IMR-90 (cell line): ENCODE data around the gene FAM216B. TPM values are rescaled to one million over a fixed set of nuclear protein-coding genes. Genes with fewer than 3 reads are reported as not detected.

Source experiments
- ATAC-seq: fragments of 200-7000 bp; cut with Tn5 transposase; 2 replicates; pipeline ENCODE4 v1.9.1; 2020; ENCODE audit warnings: low read depth, mild to moderate bottlenecking, moderate library complexity
- BruUV-seq: library from RNA; stranded (reverse); fragments of 400-500 nt; replicated peaks from 2 replicates; lab custom pipeline; 2021; lab: Mats Ljungman, UMichigan
- CTCF ChIA-PET: fragments of 300-600 bp; formaldehyde crosslinking; extraction: SDS; loops from one replicate; lab custom pipeline; 2021; ENCODE audit warnings: antibody characterized with exemption; lab: Yijun Ruan, JAX
- POLR2A ChIA-PET: fragments of 300-600 bp; sonication (Branson Sonifier 250); formaldehyde crosslinking; loops from one replicate; lab custom pipeline; 2022; ENCODE audit warnings: antibody characterized with exemption; ENCODE audit not compliant: unreplicated experiment; lab: Charles Lee
- DNase-seq: peaks from one replicate; pipeline ENCODE4 v3.0.0; 2013
- H2AFZ ChIP-seq: replicated peaks from 2 replicates; pipeline ENCODE3; 2013; ENCODE audit warnings: low read length, mild to moderate bottlenecking; ENCODE audit not compliant: poor library complexity
- H2AK5ac ChIP-seq: 2 replicates; pipeline ENCODE4 v1.6.1; 2013; ENCODE audit warnings: low read depth, low read length, inconsistent platforms
- H2AK9ac ChIP-seq: replicated peaks from 2 replicates; pipeline ENCODE3; 2013; ENCODE audit warnings: mild to moderate bottlenecking, low read depth, low read length, moderate library complexity; ENCODE audit not compliant: poor library complexity
- H2BK120ac ChIP-seq: 2 replicates; pipeline ENCODE4 v1.6.1; 2013; ENCODE audit warnings: low read depth, low read length, inconsistent platforms
- H2BK15ac ChIP-seq: 3 replicates; pipeline ENCODE4 v1.6.1; 2013; ENCODE audit warnings: low read depth, low read length, inconsistent platforms
- H2BK20ac ChIP-seq: 2 replicates; pipeline ENCODE4 v1.6.1; 2013; ENCODE audit warnings: low read depth, mild to moderate bottlenecking, inconsistent platforms, low read length, moderate library complexity
- H2BK5ac ChIP-seq: 2 replicates; pipeline ENCODE4 v1.6.1; 2013; ENCODE audit warnings: mild to moderate bottlenecking, low read depth, low read length, inconsistent platforms; ENCODE audit not compliant: poor library complexity, severe bottlenecking
- H3K14ac ChIP-seq: replicated peaks from 2 replicates; pipeline ENCODE4 v1.6.1; 2013; ENCODE audit warnings: low read depth, low read length, inconsistent platforms
- H3K18ac ChIP-seq: 2 replicates; pipeline ENCODE4 v1.6.1; 2013; ENCODE audit warnings: low read depth, low read length, control low read depth
- H3K23ac ChIP-seq: 2 replicates; pipeline ENCODE4 v1.6.1; 2013; ENCODE audit warnings: low read depth, low read length, inconsistent platforms
- H3K27ac ChIP-seq: 2 replicates; pipeline ENCODE4 v1.5.1; 2013; ENCODE audit warnings: mild to moderate bottlenecking, control low read depth, low read length; ENCODE audit not compliant: insufficient read depth
- H3K27me3 ChIP-seq: 2 replicates; pipeline ENCODE4 v1.6.1; 2013; ENCODE audit warnings: low read length; ENCODE audit not compliant: control insufficient read depth, insufficient read depth
- H3K36me3 ChIP-seq: 2 replicates; pipeline ENCODE4 v1.6.1; 2013; ENCODE audit warnings: low read length, mixed read lengths; ENCODE audit not compliant: control insufficient read depth, insufficient read depth
- H3K4ac ChIP-seq: 2 replicates; pipeline ENCODE4 v1.6.1; 2013; ENCODE audit warnings: low read depth, low read length, inconsistent platforms
- H3K4me1 ChIP-seq: 2 replicates; pipeline ENCODE4 v1.6.1; 2013; ENCODE audit warnings: low read length, mixed read lengths; ENCODE audit not compliant: control insufficient read depth, insufficient read depth
- H3K4me2 ChIP-seq: 2 replicates; pipeline ENCODE4 v1.6.1; 2013; ENCODE audit warnings: low read depth, mild to moderate bottlenecking, control low read depth, low read length, moderate library complexity
- H3K4me3 ChIP-seq: 2 replicates; pipeline ENCODE4 v1.5.1; 2013; ENCODE audit warnings: low read depth, mild to moderate bottlenecking, control low read depth, low read length, moderate library complexity; ENCODE audit not compliant: insufficient read depth
- H3K56ac ChIP-seq: 2 replicates; pipeline ENCODE4 v1.6.1; 2013; ENCODE audit warnings: low read length, inconsistent platforms; ENCODE audit not compliant: insufficient read depth; ENCODE audit errors: extremely low read depth
- H3K79me1 ChIP-seq, 2 experiments: 2 replicates each; pipeline ENCODE4 v1.6.1; 2013; ENCODE audit warnings: low read length in 2 of 2, inconsistent platforms in 1 of 2, low read depth in 1 of 2
- H3K9ac ChIP-seq: 2 replicates; pipeline ENCODE4 v1.6.1; 2013; ENCODE audit warnings: low read depth, low read length, control low read depth
- H3K9me1 ChIP-seq: 2 replicates; pipeline ENCODE4 v1.6.1; 2013; ENCODE audit warnings: low read length, inconsistent platforms; ENCODE audit not compliant: insufficient read depth
- H3K9me3 ChIP-seq: 2 replicates; pipeline ENCODE4 v1.6.1; 2013; ENCODE audit warnings: low read length; ENCODE audit not compliant: control insufficient read depth, insufficient read depth
- H4K20me1 ChIP-seq: 2 replicates; pipeline ENCODE4 v1.6.1; 2013; ENCODE audit warnings: low read length, inconsistent platforms; ENCODE audit not compliant: insufficient read depth
- H4K5ac ChIP-seq: 2 replicates; pipeline ENCODE4 v1.6.1; 2013; ENCODE audit warnings: mild to moderate bottlenecking, low read depth, low read length, control low read depth
- H4K8ac ChIP-seq, 2 experiments: 2 replicates each; pipeline ENCODE4 v1.6.1; 2013; ENCODE audit warnings: low read depth in 2 of 2, low read length in 2 of 2, control low read depth in 1 of 2, inconsistent platforms in 1 of 2
- H4K91ac ChIP-seq: 2 replicates; pipeline ENCODE4 v1.6.1; 2013; ENCODE audit warnings: low read depth, low read length, inconsistent platforms; ENCODE audit not compliant: insufficient read depth
- BHLHE40 ChIP-seq: fragments of 150-350 bp; IDR thresholded peaks from 2 replicates; pipeline ENCODE4 v1.6.1; 2016; ENCODE audit warnings: mild to moderate bottlenecking, low read depth, low read length
- CTCF ChIP-seq: conservative IDR thresholded peaks from 2 replicates; pipeline ENCODE4 v1.5.1; 2012; ENCODE audit warnings: mild to moderate bottlenecking, low read depth, low read length, improper control_type of control experiment
- FOS ChIP-seq: fragments of 150-350 bp; IDR thresholded peaks from 2 replicates; pipeline ENCODE4 v1.6.1; 2016; ENCODE audit warnings: low read depth, low read length
- MAZ ChIP-seq: IDR thresholded peaks from 2 replicates; pipeline ENCODE4 v1.6.1; 2012; ENCODE audit warnings: low read depth, mild to moderate bottlenecking, low read length, improper control_type of control experiment, moderate library complexity, borderline replicate concordance
- USF2 ChIP-seq: fragments of 150-350 bp; IDR thresholded peaks from 2 replicates; pipeline ENCODE4 v1.6.1; 2017; ENCODE audit warnings: mild to moderate bottlenecking, antibody characterized with exemption, low read length, low read depth
- WGBS, 2 experiments: methylation state at CpG; one replicate each; pipeline versions ENCODE4 v1.1.5 to v1.1.7; 2013; ENCODE audit warnings: missing lambda C conversion rate in 2 of 2; ENCODE audit not compliant: insufficient read length in 1 of 2; ENCODE audit errors: extremely low coverage in 2 of 2; 5-methylcytosine and 5-hydroxymethylcytosine counted together
- dilution Hi-C: fragments of 300-500 bp; cut with HindIII; formaldehyde crosslinking; loops from one replicate; pipeline ENCODE4 v1.14.3; 2018; ENCODE audit warnings: low sequenced_read_pairs; ENCODE audit not compliant: unreplicated experiment
- in situ Hi-C: fragments of 300-500 bp; cut with MboI; formaldehyde crosslinking; loops from 3 replicates; pipeline ENCODE4 v1.14.3; 2019; ENCODE audit warnings: low sequenced_read_pairs, inconsistent platforms, mixed read lengths
- intact Hi-C: fragments of 100-400 bp; cut with micrococcal nuclease; formaldehyde crosslinking; loops from 2 replicates; pipeline ENCODE4 v1.10.0; 2022
- polyA plus RNA-seq, 3 experiments: library from polyadenylated mRNA; depleted of rRNA; stranded (reverse); fragments of >200 nt; gene quantifications; 2 replicates each; pipeline ENCODE4 v1.2.3, GENCODE V29; 2012; ENCODE audit warnings: low replicate concordance in 1 of 3
- total RNA-seq: library from RNA; depleted of rRNA; stranded (reverse); fragments of >200 nt; gene quantifications from 2 replicates; pipeline ENCODE4 v1.2.3, GENCODE V29; 2012

Gene FAM216B
- total and polyA plus RNA-seq, 2 of the 4 experiments (the other 2 are of a cell fraction): not detected

GRCh38 chr13:42798118-42798517 lies 16.7 kb downstream of the FAM216B start:
- in situ Hi-C loops: no loop called here
- Histone ChIP-seq H3K18ac (no peak overlapping the region), H3K4me3 (no peak overlapping the region), H3K27me3 (no peaks in the 10 kb centered on the region), H3K36me3 (no peaks in the 10 kb centered on the region), H3K9ac (no peak overlapping the region), H3K4me2 (no peak overlapping the region), H3K9me3 (no peaks in the 10 kb centered on the region), H3K9me1 (no peaks in the 10 kb centered on the region), H2BK20ac (no peak overlapping the region), H4K91ac (no peak overlapping the region), H3K79me1 (no peaks in the 10 kb centered on the region), H2AK5ac (no peak overlapping the region), H3K27ac (no peak overlapping the region), H3K4me1 (no peaks in the 10 kb centered on the region), H2AK9ac (no peak overlapping the region), H4K8ac (no peak overlapping the region), H3K14ac (no peak overlapping the region), H3K4ac (no peak overlapping the region), H4K5ac (no peak overlapping the region), H2BK5ac (no peak overlapping the region), H2BK120ac (no peak overlapping the region), H3K23ac (no peak overlapping the region), H2AFZ (no peak overlapping the region), H2BK15ac (no peak overlapping the region), H3K56ac (no peak overlapping the region), H4K20me1 (no peaks in the 10 kb centered on the region)
- CTCF ChIA-PET: interaction anchor here (1.0 kb wide), 1 partner anchor 203 kb away, joined by 3 read pairs; no protein-coding TSS in a partner anchor
- BruUV-seq: no TSS peak
- intact Hi-C loops: no loop called here
- POLR2A ChIA-PET: no interaction called here
- dilution Hi-C loops: no loop called here
- no peak for ATAC-seq
- no peak for DNase-seq
- no peak for TF ChIP-seq BHLHE40
- no peak for TF ChIP-seq FOS
- TF ChIP-seq CTCF: no peak
- no peak for TF ChIP-seq MAZ
- TF ChIP-seq USF2: no peak
- 40% methylated on average over 1 of the region's 6 CpGs; no CpG with 5 or more reads in 1 of the 2 experiments for WGBS, 2 experiments
